HL-60/S4 treated with phorbol 12-myristate 13-acetate at 8.2 ng/mL for 4 days and 3 days (cell line): ENCODE measurements around the gene WDR64.
"Not testable (repeated sequence)": the region's sequence is repeated elsewhere in the genome, so short reads cannot be mapped to it uniquely, and the experiment has no call there.

Source experiments
- in situ Hi-C: fragments of 300-500 bp; cut with MboI; formaldehyde crosslinking; loops from 2 replicates; pipeline ENCODE4 v1.15.0; 2022; ENCODE audit warnings: low sequenced_read_pairs

WDR64 gene

DNA sequence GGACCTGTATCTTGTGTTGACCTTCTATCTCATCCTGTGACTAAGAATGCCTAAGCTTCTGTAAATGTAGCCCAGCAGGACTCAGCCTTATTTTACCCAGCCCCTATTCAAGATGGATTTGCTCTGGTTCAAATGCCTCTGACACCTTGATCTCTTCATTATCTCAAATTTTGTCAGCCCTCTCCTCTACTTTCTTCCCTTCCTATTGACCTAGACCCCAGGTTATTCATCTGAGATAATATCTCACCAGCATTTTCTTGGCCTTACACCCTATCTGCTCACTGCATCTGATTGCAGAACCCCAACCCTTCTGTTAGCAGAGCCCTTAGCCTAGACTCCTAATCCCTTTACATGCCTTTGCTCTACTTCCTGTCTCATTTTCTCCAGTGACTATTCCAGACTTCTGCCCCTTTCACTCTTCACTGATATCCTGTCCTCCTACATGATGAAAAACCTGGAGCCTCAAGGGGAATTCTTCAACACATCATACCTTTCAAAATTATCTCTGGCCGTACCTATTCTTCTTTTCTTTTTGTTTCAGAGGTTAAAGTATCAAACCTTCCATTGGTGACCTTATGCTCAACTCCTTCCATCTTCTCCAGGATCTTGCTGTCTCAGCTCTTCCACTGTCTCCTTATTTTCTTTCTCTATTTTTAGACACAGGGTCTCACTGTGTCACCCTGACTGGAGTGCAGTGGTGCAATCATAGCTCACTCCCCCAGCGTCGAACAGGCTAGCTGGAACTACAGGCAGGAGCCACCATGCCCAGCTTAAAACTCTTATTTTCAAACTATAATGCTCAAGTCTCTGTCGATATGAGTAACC lies 44.9 kb downstream of the WDR64 start:
- in situ Hi-C loops, result no loop called here

DNA sequence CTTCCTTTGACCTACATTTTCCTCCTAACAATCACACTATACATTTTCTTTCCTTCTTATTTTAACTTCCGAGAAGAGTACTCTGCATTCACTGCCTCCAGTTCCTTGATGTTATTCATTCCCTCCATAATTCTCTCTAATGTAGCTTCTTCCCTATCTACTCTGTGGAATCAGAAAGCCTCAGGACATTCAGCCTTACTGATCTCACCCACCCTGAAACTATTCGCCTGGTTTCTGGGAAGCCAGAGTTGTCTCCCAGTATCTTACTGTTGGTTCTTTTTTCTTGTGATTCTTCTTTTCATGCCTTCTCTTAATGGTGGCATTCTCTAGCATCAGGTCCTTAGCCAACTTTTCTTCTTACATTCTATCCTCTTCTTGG lies 45.5 kb downstream of the WDR64 start:
- in situ Hi-C loops, result no loop called here

DNA sequence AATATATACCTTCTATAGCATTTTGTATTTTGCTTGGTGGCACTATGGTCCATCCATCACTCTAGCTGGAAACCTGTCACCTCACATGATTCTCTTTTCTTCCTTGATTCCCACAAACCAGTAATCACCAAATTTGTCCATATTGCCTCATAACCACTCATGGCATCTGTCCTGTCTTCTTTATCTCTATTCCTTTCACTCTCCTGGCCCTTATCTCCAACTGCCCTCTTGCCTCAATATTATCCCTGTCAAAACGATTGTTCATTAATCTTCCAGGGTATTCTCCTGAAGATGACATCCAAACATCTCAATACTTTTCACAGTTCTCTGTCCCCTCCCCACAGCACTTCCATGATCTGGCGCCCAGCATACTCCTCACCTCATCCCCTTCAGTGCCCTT lies 46.1 kb downstream of the WDR64 start:
- in situ Hi-C loops, result no loop called here

- in situ Hi-C loops, result no loop called here
These were observed 49.6 kb downstream of the WDR64 start for GRCh38 chr1:241701483-241702295.

- in situ Hi-C loops, result no loop called here
These were observed 50.6 kb downstream of the WDR64 start for GRCh38 chr1:241702442-241703373.

DNA sequence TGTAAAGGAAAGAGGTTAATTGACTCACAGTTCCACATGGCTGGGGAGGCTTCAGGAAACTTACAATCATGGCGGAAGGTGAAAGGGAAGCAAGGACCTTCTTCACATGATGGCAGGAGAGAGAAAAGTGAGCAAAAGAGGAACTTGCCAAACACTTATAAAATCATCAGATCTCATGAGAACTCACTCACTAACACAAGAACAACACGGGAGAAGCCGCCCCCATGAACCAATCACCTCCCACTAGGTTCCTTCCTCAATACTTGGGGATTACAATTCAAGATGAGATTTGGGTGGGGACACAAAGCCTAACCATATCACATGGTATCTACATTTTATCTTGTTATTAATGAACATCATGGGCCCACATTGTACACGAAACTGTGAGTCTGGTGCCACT lies 51.7 kb downstream of the WDR64 start:
- in situ Hi-C loops, result not testable (repeated sequence)

DNA sequence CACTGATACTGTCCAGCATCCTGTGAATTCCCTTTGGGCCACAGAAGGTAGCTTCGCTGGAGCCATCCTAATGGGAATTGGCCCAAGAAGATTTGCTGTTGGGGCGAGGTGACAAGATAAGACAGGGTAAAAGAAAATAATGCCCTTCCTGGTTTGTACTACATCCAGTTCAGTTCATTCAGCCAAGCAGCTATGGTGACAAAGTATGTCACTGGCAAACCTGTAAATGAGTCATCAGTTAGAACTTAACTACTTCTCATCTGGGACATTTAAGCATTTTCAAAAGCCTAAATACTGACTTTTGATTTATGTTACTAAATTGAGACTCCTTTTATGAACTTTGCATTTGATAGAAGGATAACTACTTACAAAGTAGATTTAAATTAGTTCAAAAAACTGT lies 54.2 kb downstream of the WDR64 start:
- in situ Hi-C loops, result no loop called here

- in situ Hi-C loops, result no loop called here
These were observed 54.9 kb downstream of the WDR64 start for GRCh38 chr1:241706967-241707366.

- in situ Hi-C loops, result no loop called here
These were observed 55.4 kb downstream of the WDR64 start for GRCh38 chr1:241707442-241707841.

DNA sequence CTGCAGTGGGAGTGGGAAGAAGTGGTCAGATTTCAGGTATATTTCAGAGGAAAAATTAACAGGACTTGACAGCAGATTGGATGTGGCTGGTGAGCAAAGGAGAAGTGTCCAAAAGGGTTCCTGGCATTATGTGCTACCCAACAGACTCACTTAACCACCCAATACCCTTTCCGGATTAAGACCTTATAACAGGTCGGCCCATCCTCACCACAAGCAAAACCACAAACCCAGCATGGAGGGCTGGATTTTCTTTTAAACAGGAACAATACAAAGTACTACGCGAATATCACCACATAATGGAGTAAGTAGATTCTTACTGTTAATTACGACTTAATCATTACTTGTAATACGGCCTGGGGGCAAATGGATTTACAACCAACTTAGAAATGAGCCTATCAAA lies 59.2 kb downstream of the WDR64 start:
- in situ Hi-C loops, result no loop called here

GRCh38 chr1:241713316-241713715 lies 61.2 kb downstream of the WDR64 start:
- in situ Hi-C loops, result no loop called here

- in situ Hi-C loops, result no loop called here
These were observed 62.5 kb downstream of the WDR64 start for GRCh38 chr1:241714321-241715218.

GRCh38 chr1:241715435-241715834 lies 63.4 kb downstream of the WDR64 start:
- in situ Hi-C loops, result no loop called here

GRCh38 chr1:241715956-241716355 lies 63.9 kb downstream of the WDR64 start:
- in situ Hi-C loops, result no loop called here

DNA sequence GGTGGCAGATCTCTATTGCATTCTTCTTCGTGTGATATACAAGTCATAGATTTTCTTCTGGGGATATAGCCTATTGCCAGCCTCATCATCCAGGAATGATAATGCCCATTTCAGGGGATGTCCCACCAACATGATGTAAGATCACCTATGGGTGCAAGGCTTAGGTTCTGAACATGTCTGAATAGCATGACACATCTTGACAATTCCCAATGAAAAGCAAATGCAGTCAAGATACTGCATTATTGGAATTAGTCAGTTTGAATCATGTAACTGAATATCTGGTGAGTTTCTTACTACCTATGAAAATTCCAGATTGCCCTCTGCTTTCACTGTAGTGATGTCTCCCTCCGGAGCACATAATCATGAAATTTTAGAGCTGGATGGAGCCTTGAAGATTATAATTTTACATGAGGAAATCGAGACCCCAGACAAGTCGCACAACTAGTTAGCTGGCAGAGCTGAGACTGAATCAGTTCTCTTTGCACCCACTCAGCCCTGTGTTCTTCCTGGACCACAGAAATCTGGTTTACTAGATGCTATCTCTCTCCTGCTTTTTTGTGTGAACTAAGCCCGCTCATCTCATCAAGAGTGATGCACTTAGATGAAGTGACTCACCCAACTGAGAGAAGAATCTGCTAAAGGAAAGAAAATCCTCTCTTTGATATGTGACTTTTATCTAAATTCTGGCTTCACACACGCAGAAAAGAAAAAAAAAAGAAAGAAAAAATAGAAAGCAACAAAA lies 65.0 kb downstream of the WDR64 start:
- in situ Hi-C loops, result no loop called here

DNA sequence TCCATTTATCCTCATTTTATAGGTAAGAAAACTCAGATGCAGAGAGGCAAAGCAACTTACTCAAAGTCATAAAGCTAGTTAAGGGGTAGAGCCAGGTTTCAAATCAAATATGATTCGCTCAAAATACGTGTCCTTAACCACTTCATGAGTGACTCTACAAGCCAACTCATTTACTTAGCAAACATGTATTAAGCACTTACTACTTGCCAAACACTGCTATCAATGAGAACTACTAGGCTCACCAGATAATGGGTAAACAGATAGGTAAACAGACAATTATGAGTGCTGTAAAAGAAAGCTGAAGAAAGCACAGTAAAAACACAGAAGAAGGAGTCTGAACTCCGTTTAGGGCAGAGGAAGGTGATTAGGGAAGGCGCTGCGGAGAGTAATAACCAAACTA lies 65.9 kb downstream of the WDR64 start:
- in situ Hi-C loops, result no loop called here

- in situ Hi-C loops, result no loop called here
These were observed 68.9 kb downstream of the WDR64 start for GRCh38 chr1:241721011-241721410.

- in situ Hi-C loops, result no loop called here
These were observed 70.9 kb downstream of the WDR64 start for GRCh38 chr1:241722947-241723346.

GRCh38 chr1:241724741-241725356 lies 72.8 kb downstream of the WDR64 start:
- in situ Hi-C loops, result no loop called here
